A549 (cell line): Measurements from ENCODE around the gene TBC1D22A.

Source experiments
- CBX8 ChIP-seq: fragments of 200-600 bp; sonication (generic); IDR thresholded peaks from 2 replicates; pipeline ENCODE4 v1.6.1; 2016
- CTCF ChIP-seq: fragments of >200 bp; sonication (Bioruptor Twin); formaldehyde crosslinking; IDR thresholded peaks from 3 replicates; pipeline ENCODE4 v1.5.1; 2016
- EP300 ChIP-seq, 2 experiments: fragments of >200 bp; sonication (Bioruptor Twin); formaldehyde crosslinking; IDR thresholded peaks; 2 replicates in 1 of 2; 3 replicates in 1 of 2; pipeline ENCODE4 v1.6.1; 2016 to 2017
- ESRRA ChIP-seq: fragments of 150-350 bp; IDR thresholded peaks from 2 replicates; pipeline ENCODE4 v1.6.1; 2014; ENCODE audit warnings: mild to moderate bottlenecking, low read length, borderline replicate concordance
- HMGXB4 ChIP-seq: fragments of 250-450 bp; sonication (Bioruptor Pico); IDR thresholded peaks from 2 replicates; pipeline ENCODE4 v1.5.0; 2021; ENCODE audit warnings: mild to moderate bottlenecking, moderate library complexity, borderline replicate concordance
- MAX ChIP-seq: IDR thresholded peaks from 2 replicates; pipeline ENCODE4 v1.6.1; 2012
- MAZ ChIP-seq: fragments of 150-350 bp; IDR thresholded peaks from 2 replicates; pipeline ENCODE4 v1.6.1; 2014; ENCODE audit warnings: antibody characterized with exemption, low read depth, low read length, borderline replicate concordance
- NFE2L2 ChIP-seq: fragments of 150-350 bp; conservative IDR thresholded peaks from 2 replicates; pipeline ENCODE4 v1.6.1; 2014; ENCODE audit warnings: low read length
- PBX3 ChIP-seq: IDR thresholded peaks from 2 replicates; pipeline ENCODE4 v1.6.1; 2012
- POLR2A ChIP-seq: IDR thresholded peaks from 2 replicates; pipeline ENCODE4 v1.6.1; 2012; ENCODE audit warnings: mild to moderate bottlenecking, low read length
- POLR2AphosphoS2 ChIP-seq: conservative IDR thresholded peaks from 2 replicates; pipeline ENCODE4 v1.6.1; 2012; ENCODE audit warnings: low read length, improper control_type of control experiment, inconsistent platforms
- RAD21 ChIP-seq, 2 experiments: fragments of >200 bp in 1 of 2; sonication (Bioruptor Twin) in 1 of 2; formaldehyde crosslinking in 1 of 2; IDR thresholded peaks in 1 of 2; conservative IDR thresholded peaks in 1 of 2; 2 replicates in 1 of 2; 3 replicates in 1 of 2; pipeline ENCODE4 v1.6.1; 2012 to 2018; ENCODE audit warnings: inconsistent platforms in 1 of 2
- RNF2 ChIP-seq: fragments of 200-600 bp; sonication (generic); IDR thresholded peaks from 2 replicates; pipeline ENCODE4 v1.6.1; 2016; ENCODE audit warnings: low read depth, mild to moderate bottlenecking, antibody characterized with exemption, moderate library complexity, borderline replicate concordance
- USF2 ChIP-seq: fragments of 450-650 bp; IDR thresholded peaks from 2 replicates; pipeline ENCODE4 v1.6.1; 2014; ENCODE audit warnings: antibody characterized with exemption

GRCh38 chr22:47023871-47024270 lies 261.4 kb downstream of the TBC1D22A start:
- no peak for TF ChIP-seq CBX8
- no peak for TF ChIP-seq RAD21 (conservative IDR thresholded peaks at IDR 0.05 in 1 of 2, IDR thresholded peaks at IDR 0.05 in 1 of 2)
- no peak for TF ChIP-seq MAZ
- no peak for TF ChIP-seq POLR2A
- no peak for TF ChIP-seq CTCF
- no peak for TF ChIP-seq MAX
- TF ChIP-seq EP300 (IDR thresholded peaks at IDR 0.05): no peak
- TF ChIP-seq HMGXB4 (CRISPR knock-in tag): no peak
- no peak for TF ChIP-seq ESRRA
- TF ChIP-seq POLR2AphosphoS2: no peak
- no peak for TF ChIP-seq RNF2
- no peak for TF ChIP-seq NFE2L2
- no peak for TF ChIP-seq PBX3
- no peak for TF ChIP-seq USF2
